OCI-LY3 (cell line): ENCODE measurements around the gene ENTPD2.

Experiments used
- H2AFZ ChIP-seq: fragments of 200-600, 300-600 bp; shearing (Covaris generic); 2 replicates; pipeline ENCODE4 v1.6.0; 2014; ENCODE audit warnings: antibody characterized with exemption, low read depth, low read length
- H3K27ac ChIP-seq: fragments of 200-600, 300-600 bp; sonication (generic); 2 replicates; pipeline ENCODE4 v1.5.1; 2014; ENCODE audit warnings: mild to moderate bottlenecking, low read length, moderate library complexity, mixed read lengths
- H3K27me3 ChIP-seq: fragments of 200-600, 300-600 bp; sonication (generic); 2 replicates; pipeline ENCODE4 v1.6.1; 2014; ENCODE audit warnings: low read depth, low read length, mixed read lengths
- H3K36me3 ChIP-seq: fragments of 200-600, 300-600 bp; sonication (generic); replicated peaks from 2 replicates; pipeline ENCODE3; 2014; ENCODE audit warnings: low read depth, low read length, mixed read lengths
- H3K4me1 ChIP-seq: fragments of 300-600, 200-600 bp; sonication (generic); 2 replicates; pipeline ENCODE4 v1.6.1; 2014; ENCODE audit warnings: low read length, mixed read lengths
- H3K4me2 ChIP-seq: fragments of 200-600, 300-600 bp; sonication (generic); 2 replicates; pipeline ENCODE4 v1.6.1; 2014; ENCODE audit warnings: low read length, mixed read lengths
- H3K4me3 ChIP-seq: fragments of 300-600, 200-600 bp; sonication (generic); 2 replicates; pipeline ENCODE4 v1.5.1; 2014; ENCODE audit warnings: antibody characterized with exemption, mild to moderate bottlenecking, low read length, moderate library complexity
- H3K79me2 ChIP-seq: fragments of 300-600, 200-600 bp; shearing (Covaris generic); 2 replicates; pipeline ENCODE4 v1.6.1; 2014; ENCODE audit warnings: mild to moderate bottlenecking, low read length, mixed read lengths
- H3K9ac ChIP-seq: fragments of 300-600, 200-600 bp; shearing (Covaris generic); 2 replicates; pipeline ENCODE4 v1.6.0; 2014; ENCODE audit warnings: mild to moderate bottlenecking, low read length, moderate library complexity
- H3K9me3 ChIP-seq: fragments of 200-600, 300-600 bp; shearing (Covaris generic); 2 replicates; pipeline ENCODE4 v1.6.1; 2014; ENCODE audit warnings: low read length, mixed read lengths; ENCODE audit not compliant: insufficient read depth
- H4K20me1 ChIP-seq: fragments of 200-600, 300-600 bp; sonication (generic); 2 replicates; pipeline ENCODE4 v1.6.1; 2016; ENCODE audit warnings: low read length, mixed read lengths; ENCODE audit not compliant: insufficient read depth
- CTCF ChIP-seq: fragments of 200-600, 300-600 bp; sonication (generic); IDR thresholded peaks from 2 replicates; pipeline ENCODE4 v1.5.1; 2014; ENCODE audit warnings: antibody characterized with exemption, low read length, low read depth
- EZH2phosphoT487 ChIP-seq: fragments of 200-600 bp; shearing (Covaris generic); IDR thresholded peaks from 2 replicates; pipeline ENCODE4 v1.6.1; 2018; ENCODE audit warnings: antibody characterized with exemption, mixed run types, low read depth

The ENTPD2 gene

GRCh38 chr9:137044502-137045177 lies 9.2 kb downstream of the ENTPD2 start:
- no peaks in the 10 kb centered on the region for H3K79me2 ChIP-seq
- H3K27ac ChIP-seq = no peak overlapping the region
- no peaks in the 10 kb centered on the region for H3K9me3 ChIP-seq
- H3K27me3 ChIP-seq = peaks cover 24% of the 10 kb centered on the region
- no peak overlapping the region for H3K9ac ChIP-seq
- no peak overlapping the region for H3K4me3 ChIP-seq
- 0 out of 2 replicates have a peak, but pooled peaks cover 9% of the 10 kb centered on the region for H4K20me1 ChIP-seq
- peaks cover 3% of the 10 kb centered on the region; the same call in 1 of the 2 replicates for H3K4me1 ChIP-seq
- no peak overlapping the region for H2AFZ ChIP-seq
- H3K4me2 ChIP-seq = no peak overlapping the region
- no peaks in the 10 kb centered on the region for H3K36me3 ChIP-seq
- TF ChIP-seq EZH2phosphoT487 (no peak), CTCF (no peak)

- Histone ChIP-seq H3K27me3 (peaks cover 28% of the 10 kb centered on the region), H2AFZ (no peak overlapping the region), H3K9ac (no peak overlapping the region), H3K4me1 (peaks cover 3% of the 10 kb centered on the region; the same call in 1 of the 2 replicates), H3K36me3 (no peaks in the 10 kb centered on the region), H3K27ac (no peak overlapping the region), H3K4me2 (no peak overlapping the region), H3K9me3 (no peaks in the 10 kb centered on the region), H3K4me3 (no peak overlapping the region), H4K20me1 (0 out of 2 replicates have a peak, but pooled peaks cover 9% of the 10 kb centered on the region), H3K79me2 (no peaks in the 10 kb centered on the region)
- TF ChIP-seq CTCF (no peak), EZH2phosphoT487 (no peak)
These were observed 9.8 kb downstream of the ENTPD2 start for GRCh38 chr9:137044037-137044436.

DNA sequence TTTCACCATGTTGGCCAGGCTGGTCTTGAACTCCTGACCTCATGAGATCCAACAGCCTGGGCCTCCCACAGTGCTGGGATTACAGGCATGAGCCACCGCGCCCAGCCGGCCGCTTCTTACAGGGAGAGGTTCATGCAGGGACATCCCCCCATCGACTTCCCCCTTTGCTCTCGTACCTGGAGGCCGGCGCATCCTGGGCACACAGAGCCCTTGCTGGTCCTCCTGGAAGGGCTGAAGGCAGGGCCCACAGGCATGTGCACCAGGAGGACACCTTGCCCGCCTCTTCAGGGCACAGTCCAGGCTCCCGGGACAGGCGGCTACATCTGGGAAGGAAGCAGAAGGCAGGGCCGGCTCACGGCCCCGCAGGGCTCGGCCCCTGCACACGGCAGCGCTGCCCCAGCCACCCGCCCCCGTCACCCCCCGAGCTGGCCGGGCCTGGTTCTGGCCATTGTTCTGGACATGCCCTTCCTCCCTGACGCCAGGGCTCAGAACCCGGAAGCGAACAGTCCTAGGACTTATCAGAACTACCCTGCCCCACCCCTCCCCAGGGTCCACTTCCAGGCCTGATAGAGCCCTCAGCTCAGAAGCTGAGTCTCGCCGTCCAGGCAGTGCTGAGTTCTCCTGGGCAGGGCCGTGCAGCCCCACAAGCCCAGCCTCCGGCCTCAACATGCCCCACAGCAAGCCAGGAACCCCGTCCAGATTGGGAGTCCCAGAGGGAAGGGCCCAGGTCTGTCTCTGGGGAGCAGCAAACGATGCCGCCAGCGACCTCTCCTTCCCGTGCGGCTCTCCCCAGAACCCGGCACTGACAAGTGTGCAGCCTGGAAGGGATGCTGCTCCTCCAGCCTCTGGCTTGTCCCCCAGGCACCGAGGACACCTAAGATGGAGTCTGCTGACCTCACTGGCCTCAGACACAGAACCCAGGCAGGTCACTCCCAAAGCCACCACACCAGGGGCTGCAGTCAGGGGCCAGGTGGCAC lies 10.8 kb downstream of the ENTPD2 start:
- H3K27me3 ChIP-seq = peaks cover 33% of the 10 kb centered on the region
- H3K4me3 ChIP-seq = no peak overlapping the region
- 0 out of 2 replicates have a peak, but pooled peaks cover 9% of the 10 kb centered on the region for H4K20me1 ChIP-seq
- no peak overlapping the region for H3K27ac ChIP-seq
- no peaks in the 10 kb centered on the region for H3K9me3 ChIP-seq
- no peaks in the 10 kb centered on the region for H3K79me2 ChIP-seq
- H3K9ac ChIP-seq = no peak overlapping the region
- peaks cover 3% of the 10 kb centered on the region; the same call in 1 of the 2 replicates for H3K4me1 ChIP-seq
- no peak overlapping the region for H2AFZ ChIP-seq
- H3K4me2 ChIP-seq = no peak overlapping the region
- TF ChIP-seq CTCF (no peak), EZH2phosphoT487 (no peak)
- no peaks in the 10 kb centered on the region for H3K36me3 ChIP-seq

DNA sequence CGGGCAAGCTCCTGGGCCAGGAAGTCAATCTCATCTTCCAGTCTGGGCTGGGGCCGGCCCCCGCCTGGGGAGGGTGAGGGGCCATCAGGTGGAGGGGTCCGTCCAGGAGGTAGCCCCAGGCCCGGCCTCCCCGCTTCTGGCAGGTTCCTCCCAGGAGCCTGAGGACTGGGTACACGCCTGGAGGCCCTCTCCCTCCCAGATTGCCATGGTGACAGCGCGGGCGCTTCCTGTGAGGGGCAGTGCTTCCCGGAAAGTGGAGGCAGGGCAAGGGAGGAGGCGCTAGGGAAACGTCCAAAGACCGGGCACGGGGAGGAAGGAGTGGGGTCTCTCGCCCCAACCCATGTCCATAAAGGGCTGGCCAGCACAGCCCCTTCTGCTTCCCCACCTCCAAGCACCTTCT lies 12.7 kb downstream of the ENTPD2 start:
- H3K79me2 ChIP-seq = no peaks in the 10 kb centered on the region
- H2AFZ ChIP-seq = no peak overlapping the region
- no peak for TF ChIP-seq EZH2phosphoT487
- no peak for TF ChIP-seq CTCF
- H3K36me3 ChIP-seq = no peaks in the 10 kb centered on the region
- no peak overlapping the region for H3K4me2 ChIP-seq
- no peak overlapping the region for H3K9ac ChIP-seq
- no peaks in the 10 kb centered on the region for H4K20me1 ChIP-seq
- H3K9me3 ChIP-seq = no peaks in the 10 kb centered on the region
- no peaks in the 10 kb centered on the region for H3K4me1 ChIP-seq
- H3K4me3 ChIP-seq = no peak overlapping the region
- peaks cover 24% of the 10 kb centered on the region for H3K27me3 ChIP-seq
- H3K27ac ChIP-seq = no peak overlapping the region
